ENCODE data around the gene CACNA1D.
"Not testable (repeated sequence)": the region's sequence is repeated elsewhere in the genome, so short reads cannot be mapped to it uniquely, and the experiment has no call there.

The CACNA1D gene

DNA sequence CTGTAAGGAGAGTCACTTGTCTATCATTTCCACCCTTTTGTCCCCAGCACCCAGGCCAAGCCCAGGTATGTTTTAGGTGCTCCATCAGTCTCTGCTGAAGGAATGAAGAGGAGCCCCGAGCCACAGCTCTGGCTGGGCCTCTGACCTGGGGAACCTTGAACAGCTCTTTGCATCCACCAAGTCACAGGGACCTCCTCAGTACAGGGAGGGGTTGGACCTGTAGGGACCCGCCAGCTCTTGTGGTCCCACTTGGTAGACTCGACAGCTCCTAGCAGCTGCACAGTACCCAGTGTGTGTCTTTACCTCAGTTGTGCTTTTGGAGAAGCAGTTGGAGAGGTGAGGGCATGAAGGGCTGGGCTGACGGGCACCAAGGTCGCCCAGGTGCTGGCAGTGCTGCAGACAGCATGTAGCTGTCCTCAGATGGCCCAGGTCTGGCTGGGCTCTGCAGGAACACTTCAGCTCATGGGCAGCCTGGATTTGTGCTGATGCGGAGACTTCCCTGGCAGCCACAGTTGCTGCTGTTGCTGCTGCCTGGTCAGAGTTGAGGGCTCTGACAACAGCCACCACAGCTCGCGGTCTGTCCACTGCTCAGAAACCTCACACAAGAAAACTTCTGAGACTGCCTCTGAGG is 123.6 kb downstream of the CACNA1D start:
- DNase-seq, result no peak

DNA sequence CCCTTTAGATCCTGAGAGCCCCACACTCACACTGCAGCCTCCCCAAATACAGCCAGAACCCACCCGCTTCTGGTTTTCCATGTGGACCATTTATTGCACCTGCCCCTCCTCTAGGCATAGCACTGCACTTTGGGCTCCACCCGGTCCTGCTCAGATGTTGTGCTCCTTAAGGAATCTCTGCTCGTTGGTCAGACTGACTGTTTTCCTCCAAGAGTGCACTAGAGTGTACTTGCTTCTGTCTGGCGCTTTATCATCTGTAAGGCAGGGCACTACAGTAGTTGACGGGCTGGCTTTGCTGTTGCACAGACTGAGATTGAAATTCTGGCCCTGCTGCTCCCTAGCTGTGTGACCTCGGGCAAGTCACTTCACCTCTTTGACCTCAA is 124.1 kb downstream of the CACNA1D start:
- DNase-seq, result no peak

DNA sequence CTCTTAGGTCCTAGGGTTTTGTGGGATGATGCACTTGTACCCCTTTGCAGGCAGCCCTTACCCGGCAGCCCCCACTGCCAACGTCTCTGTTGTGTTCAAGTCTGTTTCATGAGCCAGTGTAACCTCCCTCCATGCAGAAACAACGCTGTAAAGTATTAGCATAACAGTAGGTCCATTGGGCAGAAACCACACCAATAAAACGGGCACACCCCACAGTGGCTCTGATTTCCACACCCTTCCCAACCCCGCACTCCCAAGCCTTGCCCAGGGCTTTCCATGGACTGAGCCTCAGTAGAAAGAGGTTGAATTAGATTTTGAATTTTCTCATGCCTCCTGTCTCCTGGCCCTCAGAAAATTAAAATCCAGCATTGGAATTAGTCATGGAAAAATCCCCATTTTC is 124.5 kb downstream of the CACNA1D start:
- DNase-seq, result no peak

DNA sequence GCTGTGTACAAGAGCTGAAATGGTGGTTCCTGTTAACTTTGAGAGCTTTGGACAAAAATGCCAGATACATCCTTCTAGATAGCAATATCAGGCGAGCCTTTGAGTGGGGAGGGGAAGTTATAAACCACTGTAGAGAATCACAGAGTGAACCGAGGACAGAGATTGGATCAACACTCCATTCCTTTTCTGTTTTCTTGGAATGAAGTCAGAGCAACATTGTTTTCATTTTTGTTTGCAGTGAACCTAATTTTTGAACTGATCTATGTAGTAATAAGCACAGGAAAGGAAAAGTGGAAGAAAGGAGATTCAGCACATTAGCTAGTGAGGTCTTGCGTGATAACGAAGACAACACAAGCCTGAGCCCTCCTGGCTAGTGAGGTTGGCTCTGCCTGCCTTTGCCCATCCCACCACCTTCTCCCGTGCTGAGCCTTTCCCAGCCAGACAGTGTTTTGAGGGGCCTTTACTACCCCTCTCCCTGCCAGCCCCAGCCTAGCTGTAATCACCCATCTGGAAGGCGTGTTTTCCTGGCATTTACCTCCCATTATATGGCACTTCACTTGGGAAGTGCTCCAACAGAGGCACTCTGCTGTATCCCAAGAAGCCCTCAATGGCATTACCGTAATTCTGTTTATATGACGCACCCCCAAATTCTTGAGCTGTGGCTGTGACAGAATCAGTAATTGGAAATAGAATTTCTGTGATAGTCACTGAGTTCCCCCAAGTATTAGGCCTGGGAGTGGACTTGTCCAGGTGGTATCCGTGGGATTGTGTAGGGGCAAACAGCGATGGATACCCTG is 129.8 kb downstream of the CACNA1D start:
- no peak for DNase-seq

DNA sequence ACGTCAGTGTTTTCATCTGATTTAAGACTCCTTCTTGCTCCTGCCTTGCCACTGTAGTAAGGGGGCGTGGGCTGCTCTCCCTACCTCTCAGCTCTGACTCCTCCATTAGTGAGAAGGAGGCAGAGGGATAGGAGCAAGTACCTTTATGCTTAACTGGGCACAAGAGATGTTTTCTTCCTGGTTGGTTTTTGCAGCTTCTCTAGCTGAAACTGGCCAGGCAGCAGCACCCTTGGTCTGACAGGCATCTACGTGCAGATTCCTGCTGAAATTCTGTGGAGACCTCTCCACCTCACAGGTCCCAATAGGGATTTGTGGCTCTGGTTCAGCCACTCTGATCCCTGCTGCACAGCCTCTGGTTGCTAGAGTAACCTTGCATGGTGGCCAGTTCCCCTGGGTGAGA is 132.5 kb downstream of the CACNA1D start:
- no peak for DNase-seq

DNA sequence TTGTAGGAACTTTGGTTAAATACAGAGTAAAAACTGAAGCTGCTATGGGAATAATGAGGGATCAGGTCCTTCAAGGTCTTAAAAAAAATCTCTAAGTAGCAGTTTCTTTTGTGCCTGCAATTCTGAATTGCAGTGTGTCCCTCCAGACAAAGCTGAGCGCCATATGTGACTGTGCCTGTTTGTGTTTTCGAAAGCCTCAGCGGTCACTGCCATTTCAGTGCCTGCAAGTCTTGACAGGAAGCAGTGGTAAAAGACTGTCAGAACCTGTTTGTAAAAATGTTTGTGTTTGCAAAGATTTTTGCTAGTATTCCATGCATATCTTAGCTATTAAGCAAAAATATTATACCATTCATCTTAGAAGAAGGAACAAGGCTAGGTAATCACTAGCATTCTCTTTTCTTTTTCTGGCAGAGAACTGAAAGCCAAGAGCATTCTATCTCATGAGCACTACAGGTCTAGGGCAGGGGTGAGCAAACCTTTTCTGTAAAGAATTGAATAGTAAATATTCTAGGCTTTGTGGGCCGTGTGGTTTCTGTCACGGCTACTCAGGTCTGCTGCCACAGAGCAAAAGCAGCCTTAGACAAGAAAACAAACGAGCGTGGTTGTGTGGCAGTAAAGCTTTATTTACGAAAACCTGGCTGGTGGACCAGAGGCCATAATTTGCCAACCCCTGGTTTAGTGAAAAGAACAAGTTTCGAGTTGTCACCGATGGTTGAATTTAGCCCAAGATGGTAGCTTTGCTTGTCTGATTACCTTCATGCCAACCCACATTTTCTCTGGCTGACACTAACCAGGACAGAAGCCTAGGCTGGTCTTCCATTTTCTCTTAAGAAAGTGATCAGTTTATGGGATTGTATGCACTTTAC is 134.4 kb downstream of the CACNA1D start:
- no peak for DNase-seq

DNA sequence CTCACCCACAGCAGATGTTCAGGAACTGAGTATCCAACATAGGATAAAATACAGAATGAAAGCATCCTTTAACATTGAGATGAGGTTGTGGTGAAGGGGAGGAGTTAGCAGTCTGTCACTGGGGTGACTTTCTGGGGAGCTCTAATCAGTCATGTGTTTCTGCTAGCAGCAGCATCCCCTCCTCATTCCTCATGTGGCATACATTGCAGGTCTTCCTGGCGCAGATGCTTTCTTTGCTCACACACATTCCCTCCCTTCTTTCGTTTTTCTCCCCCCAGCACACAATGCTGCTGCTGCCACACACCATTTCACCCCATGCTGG is 135.0 kb downstream of the CACNA1D start:
- DNase-seq, result no peak

DNA sequence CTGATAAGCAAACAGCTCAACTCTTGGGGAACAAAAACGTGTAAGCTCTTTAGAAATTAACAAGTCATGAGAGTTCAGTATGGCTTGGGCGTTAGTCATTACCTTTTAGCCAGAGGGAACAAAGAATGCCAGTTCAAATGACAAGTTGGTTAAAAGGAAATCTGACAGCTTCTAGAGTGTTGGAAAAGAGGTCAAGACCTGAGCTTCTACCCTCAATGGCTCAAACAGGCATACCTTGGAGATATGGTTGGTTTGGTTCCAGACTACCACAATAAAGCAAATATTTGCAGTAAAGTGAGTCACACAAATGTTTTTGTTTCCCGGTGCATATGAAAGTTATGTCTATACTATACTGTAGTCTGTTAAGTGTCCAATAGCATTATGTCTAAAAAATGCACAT is 136.1 kb downstream of the CACNA1D start:
- DNase-seq, result no peak

DNA sequence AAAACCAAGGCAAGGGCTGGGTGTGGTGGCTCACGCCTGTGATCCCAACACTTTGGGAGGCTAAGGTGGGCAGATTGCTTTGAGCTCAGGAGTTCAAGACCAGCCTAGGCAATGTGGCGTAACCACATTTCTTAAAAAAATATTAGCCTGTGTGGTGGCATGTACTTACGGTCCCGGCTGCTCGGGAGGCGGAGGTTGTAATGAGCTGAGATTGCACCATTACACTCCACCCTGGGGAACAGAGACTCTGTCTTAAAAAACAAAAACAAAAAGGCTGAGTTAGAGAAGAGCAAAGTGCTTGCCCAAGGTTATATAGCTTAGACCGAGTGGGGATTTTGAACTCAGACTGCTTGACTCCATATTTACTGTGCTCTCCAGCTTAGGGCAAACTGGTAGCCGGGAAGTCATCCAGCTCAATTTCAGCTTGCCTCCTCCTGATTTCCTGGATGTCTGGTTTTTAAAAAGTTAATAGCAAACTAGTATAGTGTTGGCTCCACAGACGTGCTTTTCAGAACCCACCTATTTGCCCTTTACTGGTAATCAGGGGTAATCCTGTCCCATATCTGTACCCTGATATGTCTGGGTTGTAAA is 138.9 kb downstream of the CACNA1D start:
- no peak for DNase-seq

DNA sequence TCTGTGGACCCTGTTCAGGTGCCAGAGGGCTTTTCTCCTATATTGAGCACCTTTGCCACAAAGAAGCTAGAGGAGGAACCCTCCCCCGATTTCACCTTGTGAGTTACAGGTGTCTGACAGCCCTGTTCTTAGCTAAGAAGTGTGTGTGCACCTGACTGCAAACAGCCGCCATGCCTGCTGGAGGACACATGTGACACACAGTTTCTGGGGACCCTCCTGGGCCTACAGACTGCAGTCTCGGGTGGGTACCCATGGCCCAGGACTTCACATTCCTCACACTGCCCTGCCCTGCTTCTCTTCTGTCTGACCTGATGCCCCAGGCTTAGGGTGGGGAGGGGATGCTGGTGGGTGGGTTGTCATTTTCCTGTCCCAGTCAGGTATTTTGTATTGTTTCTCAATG is 140.6 kb downstream of the CACNA1D start:
- no peak for DNase-seq

DNA sequence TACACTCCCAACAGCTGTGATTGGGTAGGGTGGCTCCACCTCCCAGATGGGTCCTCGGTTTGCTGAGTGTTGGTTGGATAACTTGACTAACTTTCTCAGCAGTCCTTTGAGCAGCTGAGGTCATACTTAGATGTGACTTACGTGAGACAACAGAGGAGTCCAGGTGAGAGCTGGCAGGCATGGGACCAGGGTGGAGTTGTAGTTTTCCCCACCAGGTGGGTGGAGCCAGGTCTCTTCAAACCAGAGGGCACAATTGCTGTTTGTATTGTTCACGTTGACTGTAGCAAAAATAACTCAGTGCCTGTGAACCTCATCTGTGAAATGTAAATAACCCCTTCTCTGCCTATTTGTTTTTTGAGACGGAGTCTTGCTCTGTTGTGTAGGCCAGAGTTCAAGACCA is 144.4 kb downstream of the CACNA1D start:
- DNase-seq, result not testable (repeated sequence)

DNA sequence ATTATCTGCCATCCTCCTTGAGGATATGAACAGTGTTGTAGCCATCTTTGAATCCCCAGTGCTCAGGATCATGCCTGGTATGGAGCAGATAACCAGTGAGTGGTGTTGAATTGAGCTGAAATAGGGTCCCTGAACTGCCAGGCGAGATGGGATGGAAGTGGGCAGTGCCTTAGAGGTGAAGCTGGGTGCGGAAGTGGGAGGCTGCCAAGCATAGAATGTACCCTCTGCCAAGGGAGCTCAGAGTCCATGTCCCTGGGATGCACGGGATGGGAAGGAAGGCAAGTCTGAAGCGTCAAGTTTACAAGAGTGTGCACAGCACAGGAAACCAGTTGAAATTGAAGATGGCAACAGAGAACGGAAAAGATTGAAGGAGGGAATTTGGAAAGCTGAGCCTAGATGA is 147.0 kb downstream of the CACNA1D start:
- DNase-seq, result no peak

DNA sequence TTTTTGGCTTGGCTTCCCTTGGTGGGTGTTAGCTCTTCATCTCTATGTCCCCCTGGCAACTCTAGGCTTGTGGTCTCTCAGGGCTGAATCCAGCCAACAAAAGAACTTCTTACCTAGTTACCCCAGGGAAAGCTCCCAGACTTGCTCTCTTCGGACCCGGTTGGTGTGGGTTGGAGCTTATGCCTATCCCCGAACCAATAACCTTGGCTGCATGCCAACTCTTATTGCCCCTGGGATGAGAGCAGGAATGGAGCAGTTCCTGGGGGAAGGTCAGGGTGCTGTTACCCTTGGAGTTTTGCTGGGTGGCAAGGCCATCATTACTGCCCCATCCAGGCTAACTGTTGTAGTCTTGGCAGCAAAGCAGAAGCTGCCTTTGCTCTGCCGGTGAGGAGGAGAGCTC is 147.8 kb downstream of the CACNA1D start:
- no peak for DNase-seq

DNA sequence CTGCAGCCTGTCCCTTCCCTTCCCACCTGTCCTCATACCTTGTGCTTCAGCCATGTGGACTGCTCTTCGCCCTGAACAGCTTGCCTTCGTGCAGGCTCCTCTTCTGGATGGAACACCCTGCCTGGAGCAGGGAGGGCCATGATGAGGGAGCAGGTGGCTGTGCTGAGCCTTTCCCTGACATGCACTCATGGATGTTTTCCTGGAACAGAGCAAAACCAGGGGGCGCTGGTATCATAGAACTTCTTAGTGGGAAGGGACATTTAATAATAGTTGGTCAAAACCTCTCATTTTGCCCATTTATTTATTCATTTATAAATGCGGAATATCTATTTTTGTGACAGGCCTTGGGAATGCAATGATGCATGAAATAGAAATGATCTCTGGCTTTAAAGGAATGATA is 149.3 kb downstream of the CACNA1D start:
- DNase-seq, result no peak

DNA sequence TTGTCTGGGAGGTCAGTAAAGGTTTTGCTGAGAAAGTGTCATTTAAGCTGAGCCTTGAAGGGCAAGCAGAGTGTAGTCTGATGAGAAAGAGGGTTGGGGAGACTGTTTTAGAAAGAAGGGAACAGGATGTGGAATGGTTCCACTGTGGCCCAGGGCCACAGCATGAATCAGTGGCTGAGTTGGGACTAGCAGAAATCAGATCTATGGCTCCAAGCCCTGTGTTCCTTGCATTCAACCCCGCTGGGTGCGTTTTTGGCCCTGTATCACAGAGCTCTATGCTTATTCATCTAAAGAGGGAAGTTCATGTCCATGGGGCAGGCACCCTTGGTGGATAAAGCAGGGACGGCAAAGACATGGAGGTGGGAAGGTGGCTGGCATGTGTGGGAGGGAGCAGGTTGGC is 151.3 kb downstream of the CACNA1D start:
- no peak for DNase-seq

DNA sequence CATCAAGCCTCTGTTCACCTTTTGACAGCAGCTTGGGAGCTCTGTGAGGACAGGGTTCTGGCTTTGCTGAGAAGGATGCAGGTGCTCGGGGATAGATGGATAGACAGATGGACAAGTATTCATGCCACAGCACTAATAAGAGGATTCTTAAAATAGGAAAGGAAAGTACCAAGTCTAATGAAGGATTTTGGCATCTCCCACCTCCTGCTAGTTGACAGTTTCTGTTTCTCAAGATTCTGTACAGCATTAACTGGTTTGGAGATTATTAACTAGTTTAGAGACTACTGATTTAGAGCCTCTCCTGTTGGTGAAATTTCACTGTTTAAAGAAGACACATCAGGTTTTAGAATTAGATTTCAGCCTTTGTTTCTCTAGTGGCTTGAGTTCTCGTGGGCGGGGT is 152.3 kb downstream of the CACNA1D start:
- no peak for DNase-seq

DNA sequence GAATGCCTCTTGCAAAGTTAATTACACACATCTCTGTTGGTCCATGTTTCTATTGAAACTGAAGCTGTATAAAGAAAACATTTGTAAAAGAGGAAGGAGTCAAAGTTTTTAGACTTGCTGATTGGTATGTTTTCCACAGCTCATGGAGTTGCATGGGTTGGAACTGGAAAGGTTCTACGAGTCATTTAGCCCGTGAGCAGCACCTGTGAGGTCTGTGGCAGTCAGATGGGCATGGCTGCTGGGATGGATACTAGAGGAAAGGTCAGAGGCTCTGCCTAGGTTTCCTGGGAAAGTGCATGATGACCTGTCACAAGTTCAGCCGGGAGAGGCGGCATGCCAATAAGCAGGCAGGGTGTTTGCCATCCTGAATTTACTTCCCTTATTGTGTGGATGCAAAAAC is 155.4 kb downstream of the CACNA1D start:
- DNase-seq, result no peak

DNA sequence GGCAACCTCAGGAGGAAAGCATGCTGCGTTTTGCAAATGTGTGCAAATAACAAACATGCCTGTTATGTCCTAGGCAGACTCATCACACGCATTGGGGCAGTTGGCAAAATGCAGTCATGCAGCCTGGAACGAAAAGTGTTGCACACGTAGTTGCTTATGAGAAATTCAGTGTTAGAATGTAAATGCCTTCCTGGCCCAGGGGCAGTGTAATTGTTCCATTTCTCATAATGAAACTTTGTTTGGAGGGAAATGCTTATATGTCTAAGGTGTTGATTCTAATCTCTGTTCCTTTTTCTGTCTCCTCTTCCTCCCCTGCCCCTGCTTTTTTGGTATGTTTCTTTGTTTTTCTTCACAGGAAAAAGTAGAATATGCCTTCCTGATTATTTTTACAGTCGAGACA is 156.0 kb downstream of the CACNA1D start:
- no peak for DNase-seq

DNA sequence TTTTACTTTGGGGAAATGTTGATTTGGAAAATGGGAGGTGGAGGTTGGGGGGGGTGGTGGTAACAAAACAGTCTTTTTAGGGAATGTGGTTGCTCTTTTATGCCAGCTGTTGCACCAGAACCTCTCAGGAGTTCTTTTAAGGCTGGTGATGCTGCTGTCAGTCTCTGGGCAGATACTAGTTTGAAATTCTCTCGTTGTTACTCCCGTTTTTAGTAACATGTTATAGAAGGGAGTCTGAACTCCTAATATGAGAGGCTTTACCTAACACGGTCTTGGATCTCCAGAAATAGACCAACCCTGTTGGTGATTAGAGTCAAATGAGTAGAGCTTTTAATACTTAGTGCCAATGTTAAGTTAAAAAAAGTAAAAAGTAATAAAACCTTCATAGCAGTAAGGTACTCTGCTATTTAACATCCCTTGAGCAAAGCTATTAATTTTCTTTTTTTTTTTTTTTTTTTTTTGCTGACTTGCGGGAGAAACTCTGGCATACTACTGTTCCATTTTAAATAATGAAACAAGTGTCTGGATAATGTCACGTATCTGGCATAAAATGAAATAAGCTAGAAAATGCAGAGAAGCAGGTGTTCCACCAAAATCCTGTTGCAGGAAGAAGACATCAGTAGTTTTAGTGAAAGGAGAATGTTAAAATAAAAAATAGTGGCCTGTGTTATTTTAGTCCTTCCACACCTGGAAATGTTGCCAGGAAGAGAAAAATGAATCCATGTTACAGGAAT is 156.7 kb downstream of the CACNA1D start:
- DNase-seq, result no peak

DNA sequence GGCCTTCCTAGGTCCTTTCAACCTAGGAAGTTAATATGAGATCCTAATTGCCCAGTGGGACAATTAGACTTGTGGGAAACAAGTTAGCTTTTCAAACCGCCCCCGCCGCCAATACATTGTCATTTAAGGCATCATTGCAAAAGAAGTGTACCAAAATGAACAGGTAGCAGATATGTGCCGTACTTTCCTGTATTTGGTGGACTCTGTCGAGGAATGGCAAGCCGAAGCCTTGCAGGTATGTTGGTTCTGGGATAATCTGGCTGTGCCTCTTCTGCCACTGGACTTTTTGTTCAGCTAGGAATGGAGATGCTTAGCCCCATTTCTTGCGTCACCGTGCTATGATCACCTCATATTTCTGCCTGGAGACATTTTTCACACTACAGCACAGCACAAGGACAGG is 157.5 kb downstream of the CACNA1D start:
- DNase-seq, result no peak

DNA sequence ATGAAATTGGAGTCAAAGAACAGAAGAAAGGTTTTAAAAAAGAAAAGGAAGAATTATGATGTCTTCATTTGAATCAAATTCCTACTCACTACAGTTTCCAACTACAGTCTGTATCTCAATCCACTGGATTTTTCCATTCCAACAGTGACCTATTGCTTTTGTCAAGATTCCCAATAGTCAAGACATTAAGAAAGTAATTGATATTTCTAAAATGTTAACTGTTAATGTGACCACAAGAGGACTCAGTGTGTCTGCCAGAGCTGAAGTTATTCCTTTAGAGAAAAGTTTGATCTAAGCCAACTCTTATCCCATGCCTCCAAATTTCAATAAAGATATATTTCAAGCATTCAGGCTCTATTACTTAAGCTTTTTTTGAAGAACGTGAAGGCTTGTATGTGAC is 163.2 kb downstream of the CACNA1D start:
- DNase-seq, result no peak

DNA sequence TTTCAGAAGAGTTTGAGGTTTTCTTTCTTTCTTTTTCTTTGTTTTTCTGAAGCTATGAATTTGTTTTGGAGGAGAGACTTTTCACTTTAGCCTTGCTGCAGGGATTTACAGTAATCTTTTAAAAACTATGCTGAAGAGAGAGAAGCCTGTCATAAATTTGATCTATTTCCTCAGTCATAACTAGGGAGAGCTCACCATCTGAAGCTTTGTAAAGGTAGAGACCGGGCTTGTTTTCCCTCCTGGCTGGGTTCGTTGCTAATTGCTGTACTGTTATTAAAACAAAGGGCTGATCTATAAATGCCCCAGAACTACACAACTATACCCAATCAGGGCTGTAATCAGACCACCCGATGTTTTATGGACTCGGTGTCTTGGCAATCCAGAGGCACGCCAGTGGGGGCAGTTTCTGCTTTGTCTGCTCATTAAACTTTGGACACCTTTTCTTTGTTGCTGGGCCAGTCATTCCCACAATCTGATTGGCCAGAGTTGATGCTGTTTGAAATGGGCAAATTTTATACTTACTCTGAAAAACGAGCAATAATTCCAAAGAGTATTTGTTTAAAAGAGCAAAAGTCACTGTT is 164.3 kb downstream of the CACNA1D start:
- DNase-seq, result no peak

DNA sequence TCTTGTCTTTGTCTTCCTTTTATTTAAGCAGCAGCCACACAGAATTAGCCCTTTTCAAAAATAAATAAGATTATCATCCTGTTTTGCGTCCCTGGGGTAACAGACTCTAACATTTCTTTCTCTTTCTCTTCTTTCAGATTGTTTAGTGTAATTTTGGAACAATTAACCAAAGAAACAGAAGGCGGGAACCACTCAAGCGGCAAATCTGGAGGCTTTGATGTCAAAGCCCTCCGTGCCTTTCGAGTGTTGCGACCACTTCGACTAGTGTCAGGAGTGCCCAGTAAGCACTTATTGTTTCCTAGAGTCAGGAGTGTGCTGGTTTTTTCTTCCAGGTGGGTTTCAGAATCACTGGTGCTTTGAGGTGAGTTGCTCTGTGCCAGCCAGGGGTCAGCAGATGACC is 165.6 kb downstream of the CACNA1D start:
- DNase-seq, result no peak

All from activated effector memory CD4-positive, alpha-beta T cell treated with anti-CD3 and anti-CD28 coated beads, Interleukin-2, amount 50 U/mL, for 16 hours (primary cell).